Neural progenitor cell (in vitro differentiated cells): ENCODE measurements around the gene APLP2.

Experiments
- CTCF ChIP-seq: fragments of 200-600 bp; sonication (generic); IDR thresholded peaks from 2 replicates; pipeline ENCODE4 v1.5.1; 2017; ENCODE audit warnings: antibody characterized with exemption, mild to moderate bottlenecking
- EZH2 ChIP-seq: fragments of 200-600 bp; sonication (generic); IDR thresholded peaks from 2 replicates; pipeline ENCODE4 v1.6.1; 2017; ENCODE audit warnings: antibody characterized with exemption, mild to moderate bottlenecking, moderate library complexity
- EZH2phosphoT487 ChIP-seq: fragments of 200-600 bp; sonication (generic); IDR thresholded peaks from 2 replicates; pipeline ENCODE4 v1.6.1; 2017; ENCODE audit warnings: antibody characterized with exemption

- TF ChIP-seq CTCF: no peak
- TF ChIP-seq EZH2: no peak
- no peak for TF ChIP-seq EZH2phosphoT487
These were observed 29.3 kb upstream of the APLP2 start for GRCh38 chr11:130040281-130040940.
